ENCODE measurements around the gene CLBA1. TPM values are rescaled to one million over a fixed set of nuclear protein-coding genes. Genes with fewer than 3 reads are reported as not detected.

Gene CLBA1
- total and polyA plus RNA-seq, 2 donors (not counting 1 experiment from before 2014, with no cell fraction given), result 0.63 to 5.5 TPM

DNA sequence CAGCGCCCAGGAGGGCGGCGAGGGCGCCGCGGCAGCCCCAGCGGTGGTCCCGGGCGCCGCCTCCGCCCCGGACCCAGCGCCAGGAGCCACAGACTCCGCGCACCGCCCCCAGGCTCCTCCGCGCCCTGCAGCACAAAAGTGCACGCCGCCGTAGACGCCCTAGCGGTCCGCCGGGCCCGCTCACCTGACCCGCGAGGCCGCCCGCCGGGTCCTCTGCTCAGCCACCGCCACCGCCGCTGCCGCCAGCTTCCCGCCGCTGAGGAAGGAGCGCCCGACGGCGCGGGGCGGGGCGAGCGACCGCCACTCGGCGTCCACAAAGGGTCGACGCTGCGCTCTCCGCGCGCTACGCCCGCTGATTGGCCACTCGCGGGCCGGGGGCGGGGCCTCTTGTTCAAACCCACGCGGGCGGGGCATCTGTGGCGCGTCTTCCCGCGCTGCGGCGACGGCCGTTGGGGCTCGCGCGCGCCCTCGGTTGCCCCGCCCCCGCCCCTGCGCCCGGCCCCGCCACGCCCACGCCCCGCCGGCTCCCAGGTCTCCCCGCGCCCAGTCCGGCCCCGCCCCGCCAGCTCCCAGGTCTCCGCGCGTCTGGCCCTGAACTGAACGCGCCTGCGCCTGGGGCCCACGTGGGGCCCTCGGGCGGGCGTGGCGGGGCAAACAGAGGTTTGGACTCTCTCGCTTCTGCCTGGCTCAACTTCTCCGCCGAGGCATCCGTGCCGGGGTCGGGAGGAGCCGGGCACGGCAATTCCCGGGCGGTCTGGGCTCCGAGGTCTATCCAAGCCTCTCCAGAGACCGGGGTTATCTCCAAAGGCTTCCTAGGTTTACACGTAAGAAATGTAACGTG is 35.4 kb downstream of the CLBA1 start, which contains the start of gene CDCA4:
Gene CDCA4 (minus strand): TSS at position 269 of the 841 bp plus-strand sequence. CDS start 9,154 bp downstream, outside the sequence.
- peak within 1 kb of the TSS; percentile 91 for H3K4me2 ChIP-seq (replicated peaks; ENCODE audit: low read depth, low read length, poor library complexity, severe bottlenecking)
- peaks cover 0 to 3% (median 0%) of the 10 kb centered on the region in 3 donors for H3K9me3 ChIP-seq (ENCODE audit: control extremely low read depth in 1 of 3, control insufficient read depth in 2 of 3, insufficient read depth in 1 of 3, low read length in 2 of 3)
- no peaks in the 10 kb centered on the region for H3K27me3 ChIP-seq (replicated peaks in 1 of 4; ENCODE audit: control extremely low read depth in 1 of 4, control insufficient read depth in 3 of 4, insufficient read depth in 4 of 4, low read length in 3 of 4)
- H3K27me3 Mint-ChIP-seq, result no peaks in the 10 kb centered on the region
- TF ChIP-seq CTCF (IDR thresholded peaks at IDR 0.05) (no peak), EZH2 (IDR thresholded peaks at IDR 0.05; ENCODE audit: borderline replicate concordance, insufficient read depth, low read depth, low read length, poor library complexity, severe bottlenecking) (no peak)
- peak within 1 kb of the TSS; percentile 60 to 75 (median 68) for H3K4me3 ChIP-seq (ENCODE audit: control extremely low read depth in 1 of 5, extremely low read depth in 1 of 5, insufficient read depth in 1 of 5, low read depth in 2 of 5, low read length in 4 of 5)
- ATAC-seq (ENCODE audit: low read depth) (peak; percentile 85), DNase-seq (peak; percentile 99)
- H3K9me3 Mint-ChIP-seq (ENCODE audit: insufficient read depth), result no peaks in the 10 kb centered on the region
- H3K4me1 Mint-ChIP-seq, result peaks cover 58% of the 10 kb centered on the region
- peak within 1 kb of the TSS; percentile 76 for H2AFZ ChIP-seq (ENCODE audit: insufficient read depth, low read depth, low read length, poor library complexity, severe bottlenecking)
- H3K79me2 ChIP-seq (ENCODE audit: control insufficient read depth, insufficient read depth, low read length), result peaks cover 50% of the 10 kb centered on the region
- no peaks in the 10 kb centered on the region for H3K36me3 ChIP-seq (replicated peaks in 1 of 2; ENCODE audit: control extremely low read depth in 1 of 2, control insufficient read depth in 1 of 2, extremely low read depth in 1 of 2, insufficient read depth in 2 of 2, low read length in 1 of 2)
- H3K4me1 ChIP-seq (ENCODE audit: control insufficient read depth in 2 of 2, insufficient read depth in 2 of 2, low read length in 2 of 2), result peaks cover 17 to 38% of the 10 kb centered on the region in 2 donors
- H3K4me3 Mint-ChIP-seq, result peak within 1 kb of the TSS; percentile 94
- ChIA-PET CTCF (interaction anchor here (0.7 to 4.2 kb wide), 7 partner anchors 24 to 66 kb away, joined by 3 to 43 read pairs (median 4); partner anchors contain the start of gene CLBA1), POLR2A (interaction anchor here (0.8 to 1.7 kb wide), 4 partner anchors 36 to 378 kb away, joined by 3 to 14 read pairs (median 3); partner anchors contain the start of genes CLBA1, GPR132 and TEX22)
- H3K9ac ChIP-seq (ENCODE audit: low read length), result peak within 1 kb of the TSS; percentile 75
- peaks cover 30% of the 10 kb centered on the region for H4K20me1 ChIP-seq (ENCODE audit: control insufficient read depth, insufficient read depth, low read length, poor library complexity, severe bottlenecking)
- H3K27ac Mint-ChIP-seq, result peak within 1 kb of the TSS; percentile 92
- peak within 1 kb of the TSS; percentile 64 to 77 for H3K27ac ChIP-seq (ENCODE audit: low read length in 2 of 2)
- intact Hi-C loops (cut with micrococcal nuclease), result loop anchor here (1.0 to 2.0 kb wide), 5 partner anchors 24 to 88 kb away; partner anchors contain the start of genes CLBA1 and GPR132
- WGBS (ENCODE audit: insufficient coverage), result under 1% methylated on average over 115 of the region's 115 CpGs

All from B cell (primary cell).